NCI-H82 treated with DMSO at 0.1 percent for 48 hours (cell line): Measurements from ENCODE around the gene QRICH1.

Experiments
- DNase-seq: peaks from one replicate; lab custom pipeline; 2025; ENCODE audit not compliant: unreplicated experiment; lab: John Stamatoyannopoulos, UW

Gene QRICH1

GRCh38 chr3:49093853-49094767, at the start of gene QRICH1:
Gene QRICH1 (minus strand): TSS chr3:49094071. CDS start chr3:49077017, 17,054 bp downstream.
- DNase-seq, result peak; percentile 89

- no peak for DNase-seq
Observed at GRCh38 chr3:49140080-49140479, 46.2 kb upstream of the QRICH1 start.

- DNase-seq, result no peak
Observed at GRCh38 chr3:49135499-49135898, 41.6 kb upstream of the QRICH1 start.

- DNase-seq, result no peak
Observed at GRCh38 chr3:49134471-49135265, 40.8 kb upstream of the QRICH1 start.

GRCh38 chr3:49133226-49133951, 39.5 kb upstream of the QRICH1 start:
- peak; percentile 44 for DNase-seq

- peak; percentile 43 for DNase-seq
Observed at GRCh38 chr3:49132437-49133225, 38.8 kb upstream of the QRICH1 start, which contains the start of gene LAMB2. Gene LAMB2 (minus strand): TSS chr3:49133050. CDS start chr3:49132867, 183 bp downstream.

- no peak for DNase-seq
Observed at GRCh38 chr3:49132073-49132436, 38.2 kb upstream of the QRICH1 start.

- DNase-seq, result no peak
Observed at GRCh38 chr3:49131576-49131975, 37.7 kb upstream of the QRICH1 start.

GRCh38 chr3:49131040-49131439, 37.2 kb upstream of the QRICH1 start:
- no peak for DNase-seq

GRCh38 chr3:49124991-49125670, 31.3 kb upstream of the QRICH1 start:
- DNase-seq, result peak; percentile 1

- no peak for DNase-seq
Observed at GRCh38 chr3:49124203-49124602, 30.3 kb upstream of the QRICH1 start.

- no peak for DNase-seq
Observed at GRCh38 chr3:49123687-49124086, 29.8 kb upstream of the QRICH1 start.

- DNase-seq, result no peak
Observed at GRCh38 chr3:49122886-49123545, 29.1 kb upstream of the QRICH1 start.

GRCh38 chr3:49122451-49122850, 28.6 kb upstream of the QRICH1 start:
- no peak for DNase-seq

- no peak for DNase-seq
Observed at GRCh38 chr3:49122022-49122421, 28.2 kb upstream of the QRICH1 start.

GRCh38 chr3:49121132-49121736, 27.4 kb upstream of the QRICH1 start:
- no peak for DNase-seq

- peak; percentile 49 for DNase-seq
Observed at GRCh38 chr3:49120438-49121131, 26.7 kb upstream of the QRICH1 start, which contains the start of gene USP19. Gene USP19 (minus strand): TSS chr3:49120823. CDS start chr3:49119145, 1,678 bp downstream.

GRCh38 chr3:49120096-49120437, 26.2 kb upstream of the QRICH1 start:
- DNase-seq, result no peak
